Activated T-helper 17 cell treated with anti-CD3 and anti-CD28 coated beads, Interleukin-2, amount 50 U/mL, for 72 hours (primary cell): ENCODE measurements around the gene IL17REL. TPM values are rescaled to one million over a fixed set of nuclear protein-coding genes. Genes with fewer than 3 reads are reported as not detected.

Experiments used
- ATAC-seq: fragments of 150-1000 bp; cut with Tn5 transposase; replicated peaks from 2 replicates; pipeline ENCODE4 v1.10.0; 2021; ENCODE audit warnings: mild to moderate bottlenecking, moderate library complexity
- H3K27ac Mint-ChIP-seq: one replicate; pipeline ENCODE4 v1.8.0; 2022; ENCODE audit warnings: mixed read lengths
- H3K27me3 Mint-ChIP-seq: one replicate; pipeline ENCODE4 v1.8.0; 2022; ENCODE audit warnings: mixed read lengths
- H3K36me3 Mint-ChIP-seq: one replicate; pipeline ENCODE4 v1.8.0; 2022; ENCODE audit warnings: low read depth, mild to moderate bottlenecking, mixed read lengths
- H3K4me1 Mint-ChIP-seq: one replicate; pipeline ENCODE4 v1.8.0; 2022; ENCODE audit warnings: mixed read lengths
- H3K4me3 Mint-ChIP-seq: one replicate; pipeline ENCODE4 v1.8.0; 2022; ENCODE audit warnings: mild to moderate bottlenecking, mixed read lengths
- H3K9me3 Mint-ChIP-seq: one replicate; pipeline ENCODE4 v1.8.0; 2022; ENCODE audit warnings: mixed read lengths
- total RNA-seq, 2 donors: library from RNA; stranded (reverse); gene quantifications; one replicate each; pipeline ENCODE4 v1.2.3, GENCODE V29; 2022

The IL17REL gene
- total RNA-seq, 2 donors from 2014 or later, result 0.09 to 0.42 TPM

- H3K4me1 Mint-ChIP-seq, result no peaks in the 10 kb centered on the region
- H3K27ac Mint-ChIP-seq, result peak overlapping the region; percentile 87
- peaks cover 30% of the 10 kb centered on the region for H3K36me3 Mint-ChIP-seq
- no peaks in the 10 kb centered on the region for H3K9me3 Mint-ChIP-seq
- no peaks in the 10 kb centered on the region for H3K27me3 Mint-ChIP-seq
- peak overlapping the region; percentile 84 for H3K4me3 Mint-ChIP-seq
- no peak for ATAC-seq
These were observed 53.4 kb downstream of the IL17REL start for GRCh38 chr22:49958931-49959781.

GRCh38 chr22:49958366-49958921 lies 54.1 kb downstream of the IL17REL start:
- Mint-ChIP-seq H3K36me3 (peaks cover 23% of the 10 kb centered on the region), H3K27ac (peak overlapping the region; percentile 87)

GRCh38 chr22:49957826-49958365 lies 54.7 kb downstream of the IL17REL start:
- H3K9me3 Mint-ChIP-seq, result no peaks in the 10 kb centered on the region
- H3K4me3 Mint-ChIP-seq, result peak overlapping the region; percentile 84
- no peaks in the 10 kb centered on the region for H3K27me3 Mint-ChIP-seq
- peaks cover 18% of the 10 kb centered on the region for H3K36me3 Mint-ChIP-seq
- no peak for ATAC-seq
- H3K27ac Mint-ChIP-seq, result no peak overlapping the region
- no peaks in the 10 kb centered on the region for H3K4me1 Mint-ChIP-seq

More at GRCh38 chr22:49958366-49958921, 54.1 kb downstream of the IL17REL start:
- H3K9me3 Mint-ChIP-seq, result no peaks in the 10 kb centered on the region
- no peak for ATAC-seq
- H3K27me3 Mint-ChIP-seq, result no peaks in the 10 kb centered on the region
- no peaks in the 10 kb centered on the region for H3K4me1 Mint-ChIP-seq
- peak overlapping the region; percentile 84 for H3K4me3 Mint-ChIP-seq

- Mint-ChIP-seq H3K27me3 (no peaks in the 10 kb centered on the region), H3K4me1 (no peaks in the 10 kb centered on the region), H3K27ac (no peak overlapping the region), H3K4me3 (no peak overlapping the region), H3K9me3 (no peaks in the 10 kb centered on the region), H3K36me3 (peaks cover 10% of the 10 kb centered on the region)
- ATAC-seq, result no peak
These were observed 55.4 kb downstream of the IL17REL start for GRCh38 chr22:49956914-49957825.

GRCh38 chr22:49956418-49956770 lies 56.2 kb downstream of the IL17REL start:
- no peaks in the 10 kb centered on the region for H3K4me1 Mint-ChIP-seq
- H3K9me3 Mint-ChIP-seq, result no peaks in the 10 kb centered on the region
- no peak for ATAC-seq

GRCh38 chr22:49955581-49956417 lies 56.8 kb downstream of the IL17REL start:
- no peak for ATAC-seq
- Mint-ChIP-seq H3K36me3 (no peaks in the 10 kb centered on the region), H3K27me3 (no peaks in the 10 kb centered on the region), H3K9me3 (no peaks in the 10 kb centered on the region), H3K27ac (no peak overlapping the region), H3K4me1 (no peaks in the 10 kb centered on the region), H3K4me3 (no peak overlapping the region)

More at GRCh38 chr22:49956418-49956770, 56.2 kb downstream of the IL17REL start:
- no peak overlapping the region for H3K4me3 Mint-ChIP-seq
- H3K27ac Mint-ChIP-seq, result no peak overlapping the region
- H3K27me3 Mint-ChIP-seq, result no peaks in the 10 kb centered on the region
- H3K36me3 Mint-ChIP-seq, result peaks cover 3% of the 10 kb centered on the region

- Mint-ChIP-seq H3K36me3 (no peaks in the 10 kb centered on the region), H3K4me3 (no peak overlapping the region), H3K27ac (no peak overlapping the region), H3K27me3 (no peaks in the 10 kb centered on the region), H3K9me3 (no peaks in the 10 kb centered on the region), H3K4me1 (no peaks in the 10 kb centered on the region)
- no peak for ATAC-seq
These were observed 57.5 kb downstream of the IL17REL start for GRCh38 chr22:49954991-49955580.

- no peak overlapping the region for H3K27ac Mint-ChIP-seq
These were observed 58.2 kb downstream of the IL17REL start for GRCh38 chr22:49954354-49954753.

GRCh38 chr22:49953680-49954344 lies 58.8 kb downstream of the IL17REL start:
- no peak for ATAC-seq
- H3K27me3 Mint-ChIP-seq, result no peaks in the 10 kb centered on the region
- H3K4me1 Mint-ChIP-seq, result no peaks in the 10 kb centered on the region
- H3K36me3 Mint-ChIP-seq, result no peaks in the 10 kb centered on the region
- no peak overlapping the region for H3K4me3 Mint-ChIP-seq
- H3K27ac Mint-ChIP-seq, result no peak overlapping the region
- no peaks in the 10 kb centered on the region for H3K9me3 Mint-ChIP-seq

More at GRCh38 chr22:49954354-49954753, 58.2 kb downstream of the IL17REL start:
- Mint-ChIP-seq H3K4me3 (no peak overlapping the region), H3K9me3 (no peaks in the 10 kb centered on the region), H3K4me1 (no peaks in the 10 kb centered on the region), H3K36me3 (no peaks in the 10 kb centered on the region), H3K27me3 (no peaks in the 10 kb centered on the region)
- no peak for ATAC-seq

GRCh38 chr22:49953027-49953679 lies 59.4 kb downstream of the IL17REL start:
- no peaks in the 10 kb centered on the region for H3K36me3 Mint-ChIP-seq
- no peaks in the 10 kb centered on the region for H3K4me1 Mint-ChIP-seq
- no peaks in the 10 kb centered on the region for H3K27me3 Mint-ChIP-seq
- no peaks in the 10 kb centered on the region for H3K9me3 Mint-ChIP-seq
- ATAC-seq, result no peak
- no peak overlapping the region for H3K27ac Mint-ChIP-seq
- no peak overlapping the region for H3K4me3 Mint-ChIP-seq

- Mint-ChIP-seq H3K9me3 (no peaks in the 10 kb centered on the region), H3K36me3 (no peaks in the 10 kb centered on the region), H3K27ac (no peak overlapping the region), H3K4me3 (no peak overlapping the region), H3K27me3 (no peaks in the 10 kb centered on the region), H3K4me1 (no peaks in the 10 kb centered on the region)
- no peak for ATAC-seq
These were observed 60.3 kb downstream of the IL17REL start for GRCh38 chr22:49951986-49952896.

GRCh38 chr22:49951678-49951985 lies 60.9 kb downstream of the IL17REL start:
- Mint-ChIP-seq H3K4me3 (no peak overlapping the region), H3K36me3 (no peaks in the 10 kb centered on the region), H3K27ac (no peak overlapping the region), H3K4me1 (no peaks in the 10 kb centered on the region), H3K27me3 (no peaks in the 10 kb centered on the region), H3K9me3 (no peaks in the 10 kb centered on the region)
- ATAC-seq, result no peak
